ENCODE results near the gene PRR16.

PRR16 gene

GRCh38 chr5:120657104-120657503 is 193.0 kb downstream of the PRR16 start:
- CTCF ChIA-PET, result interaction anchor here (0.6 to 0.7 kb wide), 2 partner anchors 1298 to 1983 kb away, joined by 3 to 4 read pairs; no protein-coding TSS in a partner anchor
- POLR2A ChIA-PET, result no interaction called here
- DNase-seq (ENCODE audit: extremely low spot score), result no peak
- TF ChIP-seq L3MBTL2 (conservative IDR thresholded peaks at IDR 0.05), result no peak
- TF ChIP-seq CTBP1 (IDR thresholded peaks at IDR 0.05; ENCODE audit: borderline replicate concordance), result no peak
- no peak for TF ChIP-seq FOXA1 (IDR thresholded peaks at IDR 0.05)
- TF ChIP-seq TARDBP (IDR thresholded peaks at IDR 0.05), result no peak
- no peak for TF ChIP-seq NFRKB (IDR thresholded peaks at IDR 0.05)
- no peak for TF ChIP-seq SP1 (IDR thresholded peaks at IDR 0.05)
- no peak for TF ChIP-seq ARNT (IDR thresholded peaks at IDR 0.05)
- TF ChIP-seq SUZ12 (IDR thresholded peaks at IDR 0.05), result no peak
- no peak for TF ChIP-seq BHLHE40 (IDR thresholded peaks at IDR 0.05; ENCODE audit: borderline replicate concordance)
- TF ChIP-seq ZNF384 (IDR thresholded peaks at IDR 0.05), result no peak
- no peak for TF ChIP-seq LEF1 (IDR thresholded peaks at IDR 0.05; ENCODE audit: borderline replicate concordance)
- no peak for TF ChIP-seq FOXK2 (IDR thresholded peaks at IDR 0.05)
- no peak for TF ChIP-seq ELF4 (IDR thresholded peaks at IDR 0.05)
- no peak for TF ChIP-seq FOXM1 (IDR thresholded peaks at IDR 0.05; ENCODE audit: borderline replicate concordance)
- no peak for TF ChIP-seq PKNOX1 (IDR thresholded peaks at IDR 0.05)
- TF ChIP-seq HDGF (IDR thresholded peaks at IDR 0.05; ENCODE audit: borderline replicate concordance), result no peak

DNA sequence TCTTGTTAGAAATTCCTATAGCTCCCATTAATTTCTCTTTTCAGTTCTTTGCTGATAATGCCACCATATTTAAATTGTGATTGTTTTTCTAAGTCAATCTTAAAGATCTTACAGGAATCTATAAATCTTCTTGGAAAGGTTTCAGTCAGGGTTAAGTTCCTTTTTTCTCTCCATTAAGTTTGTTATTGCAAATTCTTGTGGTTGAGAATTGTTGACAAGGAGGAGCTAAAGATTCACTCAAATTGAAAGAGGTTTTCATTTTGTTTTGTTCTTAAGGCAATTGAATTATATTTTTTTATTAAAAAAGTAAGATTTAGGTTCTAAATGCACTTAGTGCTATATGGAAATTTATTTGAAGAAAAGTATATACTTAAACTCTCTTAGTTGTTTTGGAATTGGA is 213.4 kb downstream of the PRR16 start:
- ChIA-PET POLR2A (no interaction called here), CTCF (no interaction called here)
- no peak for DNase-seq (ENCODE audit: extremely low spot score)
- TF ChIP-seq LEF1 (IDR thresholded peaks at IDR 0.05; ENCODE audit: borderline replicate concordance), result no peak
- no peak for TF ChIP-seq SP1 (IDR thresholded peaks at IDR 0.05)
- TF ChIP-seq ELF4 (IDR thresholded peaks at IDR 0.05), result no peak
- TF ChIP-seq FOXM1 (IDR thresholded peaks at IDR 0.05; ENCODE audit: borderline replicate concordance), result no peak
- no peak for TF ChIP-seq FOXK2 (IDR thresholded peaks at IDR 0.05)

GRCh38 chr5:120678279-120678678 is 214.2 kb downstream of the PRR16 start:
- ChIA-PET POLR2A (no interaction called here), CTCF (no interaction called here)
- DNase-seq (ENCODE audit: extremely low spot score), result no peak
- TF ChIP-seq HDGF (IDR thresholded peaks at IDR 0.05; ENCODE audit: borderline replicate concordance) (no peak), NFRKB (IDR thresholded peaks at IDR 0.05) (no peak), SUZ12 (IDR thresholded peaks at IDR 0.05) (no peak), SP1 (IDR thresholded peaks at IDR 0.05) (no peak), L3MBTL2 (conservative IDR thresholded peaks at IDR 0.05) (no peak), ELF4 (IDR thresholded peaks at IDR 0.05) (no peak), FOXM1 (IDR thresholded peaks at IDR 0.05; ENCODE audit: borderline replicate concordance) (no peak), FOXA1 (IDR thresholded peaks at IDR 0.05) (no peak), ZNF384 (IDR thresholded peaks at IDR 0.05) (no peak), BHLHE40 (IDR thresholded peaks at IDR 0.05; ENCODE audit: borderline replicate concordance) (no peak), CTBP1 (IDR thresholded peaks at IDR 0.05; ENCODE audit: borderline replicate concordance) (no peak), ARNT (IDR thresholded peaks at IDR 0.05) (no peak), PKNOX1 (IDR thresholded peaks at IDR 0.05) (no peak), TARDBP (IDR thresholded peaks at IDR 0.05) (no peak), FOXK2 (IDR thresholded peaks at IDR 0.05) (no peak), LEF1 (IDR thresholded peaks at IDR 0.05; ENCODE audit: borderline replicate concordance) (no peak)

GRCh38 chr5:120682851-120683250 is 218.8 kb downstream of the PRR16 start:
- TF ChIP-seq LEF1 (IDR thresholded peaks at IDR 0.05; ENCODE audit: borderline replicate concordance) (no peak), HDGF (IDR thresholded peaks at IDR 0.05; ENCODE audit: borderline replicate concordance) (no peak), NFRKB (IDR thresholded peaks at IDR 0.05) (no peak), ELF4 (IDR thresholded peaks at IDR 0.05) (no peak), FOXA1 (IDR thresholded peaks at IDR 0.05) (no peak), CTBP1 (IDR thresholded peaks at IDR 0.05; ENCODE audit: borderline replicate concordance) (no peak), SP1 (IDR thresholded peaks at IDR 0.05) (no peak), ZNF384 (IDR thresholded peaks at IDR 0.05) (no peak), TARDBP (IDR thresholded peaks at IDR 0.05) (no peak), L3MBTL2 (conservative IDR thresholded peaks at IDR 0.05) (no peak), FOXK2 (IDR thresholded peaks at IDR 0.05) (no peak)
- POLR2A ChIA-PET, result no interaction called here
- DNase-seq (ENCODE audit: extremely low spot score), result no peak
- CTCF ChIA-PET, result no interaction called here

- TF ChIP-seq TARDBP (IDR thresholded peaks at IDR 0.05) (no peak), CTBP1 (IDR thresholded peaks at IDR 0.05; ENCODE audit: borderline replicate concordance) (no peak), LEF1 (IDR thresholded peaks at IDR 0.05; ENCODE audit: borderline replicate concordance) (no peak), HDGF (IDR thresholded peaks at IDR 0.05; ENCODE audit: borderline replicate concordance) (no peak), PKNOX1 (IDR thresholded peaks at IDR 0.05) (no peak), FOXA1 (IDR thresholded peaks at IDR 0.05) (no peak), SUZ12 (IDR thresholded peaks at IDR 0.05) (no peak), SP1 (IDR thresholded peaks at IDR 0.05) (no peak), FOXK2 (IDR thresholded peaks at IDR 0.05) (no peak), NFRKB (IDR thresholded peaks at IDR 0.05) (no peak), L3MBTL2 (conservative IDR thresholded peaks at IDR 0.05) (no peak), FOXM1 (IDR thresholded peaks at IDR 0.05; ENCODE audit: borderline replicate concordance) (no peak), ELF4 (IDR thresholded peaks at IDR 0.05) (no peak), BHLHE40 (IDR thresholded peaks at IDR 0.05; ENCODE audit: borderline replicate concordance) (no peak), ARNT (IDR thresholded peaks at IDR 0.05) (no peak), ZNF384 (IDR thresholded peaks at IDR 0.05) (no peak)
- no peak for DNase-seq (ENCODE audit: extremely low spot score)
- ChIA-PET POLR2A (no interaction called here), CTCF (no interaction called here)
Observed at GRCh38 chr5:120683580-120683979, 219.5 kb downstream of the PRR16 start.

GRCh38 chr5:120684213-120684612 is 220.1 kb downstream of the PRR16 start:
- ChIA-PET CTCF (no interaction called here), POLR2A (no interaction called here)
- no peak for DNase-seq (ENCODE audit: extremely low spot score)
- TF ChIP-seq FOXM1 (IDR thresholded peaks at IDR 0.05; ENCODE audit: borderline replicate concordance) (no peak), FOXK2 (IDR thresholded peaks at IDR 0.05) (no peak), SUZ12 (IDR thresholded peaks at IDR 0.05) (no peak), ELF4 (IDR thresholded peaks at IDR 0.05) (no peak), L3MBTL2 (conservative IDR thresholded peaks at IDR 0.05) (no peak), BHLHE40 (IDR thresholded peaks at IDR 0.05; ENCODE audit: borderline replicate concordance) (no peak), ZNF384 (IDR thresholded peaks at IDR 0.05) (no peak), HDGF (IDR thresholded peaks at IDR 0.05; ENCODE audit: borderline replicate concordance) (no peak), TARDBP (IDR thresholded peaks at IDR 0.05) (no peak), NFRKB (IDR thresholded peaks at IDR 0.05) (no peak)

All from HEK293T (cell line).